Dendritic cell treated with granulocyte-macrophage colony-stimulating factor and Interleukin-4, amounts not matched to agents 40 ng/mL and 50 ng/mL, for 4 days (primary cell): Measurements from ENCODE around the gene RADX.

Experiments used
- H3K27ac Mint-ChIP-seq: one replicate; pipeline ENCODE4 v1.8.0; 2022; ENCODE audit warnings: mild to moderate bottlenecking, mixed read lengths
- H3K27me3 Mint-ChIP-seq: one replicate; pipeline ENCODE4 v1.8.0; 2022; ENCODE audit warnings: mild to moderate bottlenecking, mixed read lengths
- H3K36me3 Mint-ChIP-seq: one replicate; pipeline ENCODE4 v1.8.0; 2022; ENCODE audit warnings: low read depth, mixed read lengths
- H3K4me1 Mint-ChIP-seq: one replicate; pipeline ENCODE4 v1.8.0; 2022; ENCODE audit warnings: low read depth, mixed read lengths
- H3K4me3 Mint-ChIP-seq: one replicate; pipeline ENCODE4 v1.8.0; 2022; ENCODE audit warnings: mild to moderate bottlenecking, moderate library complexity, mixed read lengths
- H3K9me3 Mint-ChIP-seq: one replicate; pipeline ENCODE4 v1.8.0; 2022; ENCODE audit warnings: mixed read lengths
- intact Hi-C: fragments of 100-400 bp; cut with micrococcal nuclease; formaldehyde crosslinking; loops from one replicate; pipeline ENCODE4 v1.15.0; 2022

Gene RADX

DNA sequence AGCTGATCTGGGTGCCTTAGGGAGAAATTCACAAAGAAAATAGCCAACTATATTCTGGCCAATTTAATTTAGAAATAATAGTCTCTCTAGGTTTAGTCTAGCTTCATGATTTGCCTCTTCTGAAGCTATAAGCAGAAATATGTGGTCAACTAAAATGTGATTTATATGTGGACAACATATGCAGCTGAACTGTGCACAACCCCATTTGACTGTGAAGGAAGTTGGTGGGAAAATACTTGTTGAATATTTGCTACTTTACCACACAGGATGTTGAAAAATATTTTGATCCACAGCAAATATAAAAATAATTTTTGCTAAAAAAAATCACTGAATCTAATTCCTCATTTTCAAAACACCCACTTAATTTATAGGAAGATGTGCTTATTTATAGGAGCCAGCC lies 99.0 kb downstream of the RADX start:
- H3K4me1 Mint-ChIP-seq = no peaks in the 10 kb centered on the region
- H3K9me3 Mint-ChIP-seq = no peaks in the 10 kb centered on the region
- H3K27ac Mint-ChIP-seq = no peak overlapping the region
- H3K36me3 Mint-ChIP-seq = no peaks in the 10 kb centered on the region
- intact Hi-C loops = no loop called here
- H3K27me3 Mint-ChIP-seq = no peaks in the 10 kb centered on the region
- H3K4me3 Mint-ChIP-seq = no peak overlapping the region

DNA sequence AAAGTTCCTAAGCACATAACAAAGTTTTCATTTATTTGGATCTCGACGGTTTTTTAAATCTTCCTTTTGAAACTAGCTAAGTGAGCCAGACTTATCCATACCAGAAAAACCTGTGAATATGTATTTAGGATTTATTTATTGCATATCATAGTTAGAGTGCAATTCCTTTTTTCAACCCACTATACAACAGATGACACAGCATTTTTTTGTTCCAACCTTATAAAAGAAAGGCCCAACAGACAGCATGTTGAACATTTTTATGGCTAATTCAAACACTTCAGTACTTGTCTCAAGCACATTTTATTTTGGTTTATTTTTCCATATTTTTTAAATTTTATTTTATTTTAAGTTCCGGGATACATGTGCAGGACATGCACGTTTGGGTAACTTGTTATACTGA lies 99.6 kb downstream of the RADX start:
- intact Hi-C loops = no loop called here
- Mint-ChIP-seq H3K9me3 (no peaks in the 10 kb centered on the region), H3K4me3 (no peak overlapping the region), H3K27me3 (no peaks in the 10 kb centered on the region), H3K36me3 (no peaks in the 10 kb centered on the region), H3K27ac (no peak overlapping the region), H3K4me1 (no peaks in the 10 kb centered on the region)

DNA sequence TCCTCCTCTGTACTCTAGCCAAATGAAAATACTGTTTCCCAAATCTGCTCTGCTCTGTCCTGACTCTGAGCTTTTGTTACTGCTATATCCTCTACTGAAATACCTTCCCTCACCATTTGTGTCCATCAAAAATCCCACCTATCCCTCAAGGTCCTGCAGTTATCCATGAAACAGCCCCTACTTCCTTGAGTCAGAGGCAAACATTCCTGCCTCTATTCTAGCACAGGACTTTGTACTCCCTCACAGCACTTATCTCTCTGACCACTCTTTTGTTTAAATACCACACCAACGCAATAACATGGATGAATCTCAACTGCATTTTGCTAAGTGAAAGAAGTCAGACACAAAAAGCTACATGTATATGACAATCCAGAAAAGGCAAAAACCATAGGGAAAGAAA lies 104.2 kb downstream of the RADX start:
- no peak overlapping the region for H3K4me3 Mint-ChIP-seq
- H3K9me3 Mint-ChIP-seq = no peaks in the 10 kb centered on the region
- H3K4me1 Mint-ChIP-seq = no peaks in the 10 kb centered on the region
- H3K27ac Mint-ChIP-seq = no peak overlapping the region
- intact Hi-C loops = no loop called here
- H3K36me3 Mint-ChIP-seq = no peaks in the 10 kb centered on the region
- H3K27me3 Mint-ChIP-seq = no peaks in the 10 kb centered on the region

DNA sequence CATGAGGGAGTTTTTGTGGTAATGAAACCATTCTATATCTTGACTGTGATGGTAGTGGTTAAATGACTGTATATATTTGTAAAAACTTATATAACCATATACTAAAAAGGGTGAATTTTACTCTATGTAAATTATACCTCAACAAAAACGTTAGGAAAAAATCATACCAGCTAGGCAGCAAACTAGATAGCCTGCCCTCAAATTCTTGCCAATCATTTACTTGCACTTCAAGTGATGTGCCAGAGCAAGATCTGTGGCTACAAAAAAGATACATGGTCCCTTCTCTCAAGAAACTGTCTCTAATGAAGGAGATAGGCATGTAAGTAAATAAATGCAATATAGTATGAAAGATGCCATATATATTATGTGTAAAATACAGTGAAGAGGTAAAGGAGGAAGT lies 104.7 kb downstream of the RADX start:
- Mint-ChIP-seq H3K36me3 (no peaks in the 10 kb centered on the region), H3K9me3 (no peaks in the 10 kb centered on the region), H3K4me3 (no peak overlapping the region), H3K27me3 (no peaks in the 10 kb centered on the region), H3K27ac (no peak overlapping the region), H3K4me1 (no peaks in the 10 kb centered on the region)
- intact Hi-C loops = no loop called here

DNA sequence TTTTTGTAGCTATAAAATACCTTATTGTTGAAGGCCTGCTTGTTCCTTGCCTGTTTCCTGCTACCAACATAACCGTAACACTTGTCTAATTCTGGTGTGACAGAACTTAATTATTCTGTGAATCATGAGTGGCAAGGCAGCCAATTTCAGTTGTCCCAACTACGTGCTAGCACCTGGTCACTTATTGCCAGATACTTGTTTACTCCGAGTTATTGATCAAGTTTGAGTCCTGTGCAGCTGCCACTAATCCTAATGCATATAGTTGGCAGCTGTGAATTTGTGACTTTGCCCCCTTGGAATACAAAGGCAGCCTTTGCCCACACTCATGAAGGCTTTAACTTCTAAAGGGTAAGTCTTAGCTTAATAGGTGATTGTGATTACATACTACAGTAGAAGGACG lies 106.9 kb downstream of the RADX start:
- no peak overlapping the region for H3K27ac Mint-ChIP-seq
- no peak overlapping the region for H3K4me3 Mint-ChIP-seq
- no peaks in the 10 kb centered on the region for H3K27me3 Mint-ChIP-seq
- H3K36me3 Mint-ChIP-seq = no peaks in the 10 kb centered on the region
- H3K9me3 Mint-ChIP-seq = no peaks in the 10 kb centered on the region
- H3K4me1 Mint-ChIP-seq = no peaks in the 10 kb centered on the region
- intact Hi-C loops = no loop called here

GRCh38 chrX:106725931-106726330 lies 114.2 kb downstream of the RADX start:
- intact Hi-C loops = no loop called here
- Mint-ChIP-seq H3K4me3 (no peak overlapping the region), H3K27ac (no peak overlapping the region), H3K4me1 (no peaks in the 10 kb centered on the region), H3K27me3 (peaks cover 30% of the 10 kb centered on the region), H3K9me3 (no peaks in the 10 kb centered on the region), H3K36me3 (no peaks in the 10 kb centered on the region)

- intact Hi-C loops = no loop called here
- H3K27me3 Mint-ChIP-seq = peaks cover 30% of the 10 kb centered on the region
- H3K4me3 Mint-ChIP-seq = no peak within 1 kb of the TSS
- no peaks in the 10 kb centered on the region for H3K4me1 Mint-ChIP-seq
- no peaks in the 10 kb centered on the region for H3K9me3 Mint-ChIP-seq
- no peak within 1 kb of the TSS for H3K27ac Mint-ChIP-seq
- no peaks in the 10 kb centered on the region for H3K36me3 Mint-ChIP-seq
These were observed 115.0 kb downstream of the RADX start, which contains the start of gene RNF128 for GRCh38 chrX:106726485-106727437. TSS of gene RNF128 (plus strand) at chrX:106726701. CDS start at chrX:106726914, 213 bp downstream.

DNA sequence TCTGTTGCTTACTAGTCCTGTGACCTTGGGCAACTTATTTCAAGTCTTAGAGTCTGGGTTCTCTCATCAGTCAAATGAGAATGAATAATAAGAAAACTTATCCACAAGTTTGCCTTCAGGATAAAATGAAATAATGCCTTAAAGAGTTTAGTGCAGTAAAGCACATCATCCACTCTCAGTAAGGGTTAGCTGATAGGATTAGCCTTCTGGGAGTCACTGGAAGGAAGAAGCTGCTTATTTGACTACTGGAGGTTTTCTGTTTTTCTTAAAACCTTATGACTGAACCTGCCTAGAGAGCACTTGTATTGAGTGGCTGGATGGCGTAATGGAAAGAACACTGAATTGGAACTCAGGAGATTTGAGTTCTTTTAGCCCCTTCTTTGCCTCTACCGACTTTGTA lies 116.6 kb downstream of the RADX start:
- Mint-ChIP-seq H3K27me3 (peaks cover 30% of the 10 kb centered on the region), H3K9me3 (no peaks in the 10 kb centered on the region), H3K4me3 (no peak overlapping the region), H3K36me3 (no peaks in the 10 kb centered on the region), H3K27ac (no peak overlapping the region), H3K4me1 (no peaks in the 10 kb centered on the region)
- intact Hi-C loops = no loop called here
